GM12878 (cell line): ENCODE measurements around the gene SPDYE4. TPM values are rescaled to one million over a fixed set of nuclear protein-coding genes. Genes with fewer than 3 reads are reported as not detected.

Experiments
- ATAC-seq: fragments of 200-7000 bp; cut with Tn5 transposase; 3 replicates; pipeline ENCODE4 v1.9.1; 2020; ENCODE audit warnings: mild to moderate bottlenecking, moderate library complexity
- BruUV-seq: library from RNA; stranded (reverse); fragments of 400-500 nt; replicated peaks from 2 replicates; lab custom pipeline; 2021; lab: Mats Ljungman, UMichigan
- CTCF ChIA-PET: fragments of 300-600 bp; sonication (Branson Sonifier 250); formaldehyde crosslinking; extraction: SDS; loops from one replicate; lab custom pipeline; 2021; ENCODE audit warnings: inconsistent platforms; lab: Yijun Ruan, JAX
- POLR2A ChIA-PET: fragments of 350-600 bp; formaldehyde crosslinking; extraction: SDS; loops from one replicate; lab custom pipeline; 2021; ENCODE audit warnings: inconsistent platforms; lab: Charles Lee
- RAD21 ChIA-PET: fragments of 300-600 bp; sonication (Branson Sonifier 250); formaldehyde crosslinking; loops from one replicate; lab custom pipeline; 2023; ENCODE audit warnings: antibody characterized with exemption; ENCODE audit not compliant: unreplicated experiment; lab: Charles Lee
- SMC1A ChIA-PET: fragments of 300-600 bp; sonication (Branson Sonifier 250); formaldehyde crosslinking; loops from one replicate; lab custom pipeline; 2023; ENCODE audit not compliant: unreplicated experiment, uncharacterized antibody; lab: Charles Lee
- DNase-seq: peaks from one replicate; pipeline ENCODE4 v3.0.0-alpha.2; 2011; ENCODE audit warnings: low read depth, low spot score
- FAIRE-seq: peaks from 3 replicates; lab custom pipeline; 2011; peaks lifted over from hg19 to GRCh38; lab: Jason Lieb, UNC
- H2AFZ ChIP-seq: 2 replicates; pipeline ENCODE4 v1.6.0; 2011; ENCODE audit warnings: low read depth, low read length, control low read depth; ENCODE audit not compliant: control insufficient read depth
- H3K27ac ChIP-seq: 2 replicates; pipeline ENCODE4 v1.5.1; 2011; ENCODE audit warnings: control low read depth; ENCODE audit not compliant: control insufficient read depth, insufficient read depth
- H3K27me3 ChIP-seq, 2 experiments: replicated peaks in 1 of 2; 2 replicates each; pipeline versions ENCODE4 v1.6.0 to v1.6.1; 2011; ENCODE audit warnings: low read length in 1 of 2; ENCODE audit not compliant: control insufficient read depth in 2 of 2, insufficient read depth in 2 of 2
- H3K36me3 ChIP-seq, 2 experiments: 2 replicates each; pipeline ENCODE4 v1.5.1; 2011; ENCODE audit warnings: low read length in 1 of 2; ENCODE audit not compliant: control insufficient read depth in 2 of 2, insufficient read depth in 2 of 2
- H3K4me1 ChIP-seq: 2 replicates; pipeline ENCODE4 v1.6.1; 2011; ENCODE audit warnings: mild to moderate bottlenecking, low read length, moderate library complexity, mixed read lengths; ENCODE audit not compliant: control insufficient read depth, insufficient read depth
- H3K4me2 ChIP-seq: 2 replicates; pipeline ENCODE4 v1.6.0; 2011; ENCODE audit warnings: control low read depth; ENCODE audit not compliant: control insufficient read depth, insufficient read depth
- H3K4me3 ChIP-seq: fragments of 200-600 bp; sonication (generic); 2 replicates; pipeline ENCODE4 v1.5.1; 2016
- H3K79me2 ChIP-seq: 2 replicates; pipeline ENCODE4 v1.6.0; 2011; ENCODE audit warnings: low read length; ENCODE audit not compliant: control insufficient read depth, insufficient read depth
- H3K9ac ChIP-seq: 2 replicates; pipeline ENCODE4 v1.8.0; 2011; ENCODE audit warnings: low read length, control low read depth, mixed read lengths; ENCODE audit not compliant: control insufficient read depth, insufficient read depth
- H3K9me3 ChIP-seq: replicated peaks from 3 replicates; pipeline ENCODE4 v1.5.1; 2011; ENCODE audit warnings: mild to moderate bottlenecking, low read length; ENCODE audit not compliant: control insufficient read depth, insufficient read depth
- H4K20me1 ChIP-seq: 2 replicates; pipeline ENCODE4 v1.6.0; 2011; ENCODE audit not compliant: control insufficient read depth, insufficient read depth
- IKZF1 ChIP-seq: fragments of 450-650 bp; conservative IDR thresholded peaks from 2 replicates; pipeline ENCODE4 v1.6.1; 2017; ENCODE audit warnings: antibody characterized with exemption, mild to moderate bottlenecking
- JUNB ChIP-seq: IDR thresholded peaks from 2 replicates; pipeline ENCODE4 v1.6.1; 2016; ENCODE audit warnings: antibody characterized with exemption, mild to moderate bottlenecking
- RAD21 ChIP-seq: IDR thresholded peaks from 2 replicates; pipeline ENCODE4 v1.6.1; 2011; ENCODE audit warnings: mild to moderate bottlenecking, low read depth, low read length, moderate library complexity; ENCODE audit not compliant: insufficient read depth
- SMC3 ChIP-seq: IDR thresholded peaks from 2 replicates; pipeline ENCODE4 v1.6.1; 2011; ENCODE audit warnings: low read length, improper control_type of control experiment, borderline replicate concordance
- YY1 ChIP-seq: IDR thresholded peaks from 2 replicates; pipeline ENCODE4 v1.6.1; 2011; ENCODE audit warnings: low read depth, mild to moderate bottlenecking, low read length
- WGBS: methylation state at CpG from one replicate; pipeline ENCODE4 v1.1.6; 2016; ENCODE audit warnings: low lambda C conversion rate; ENCODE audit not compliant: insufficient replicate concordance, insufficient coverage; ENCODE audit errors: missing lambda C conversion rate; 5-methylcytosine and 5-hydroxymethylcytosine counted together
- in situ Hi-C: fragments of 300-500 bp; cut with MboI; formaldehyde crosslinking; loops from 9 replicates; pipeline ENCODE4 v1.14.3; 2018; ENCODE audit warnings: mixed read lengths
- intact Hi-C: fragments of 100-400 bp; cut with micrococcal nuclease; formaldehyde crosslinking; loops from one replicate; pipeline ENCODE4 v1.14.2; 2022; ENCODE audit not compliant: unreplicated experiment
- polyA plus RNA-seq, 11 experiments: library from polyadenylated mRNA; depleted of rRNA in 4 of 11; unstranded in 6 of 11; stranded (reverse) in 5 of 11; fragments of >200 nt; fragmentation: Nextera tagmentation in 4 of 11; fragmentation: Illumina TruSeq in 1 of 11; extraction: Ambion mirVana in 4 of 11; extraction: Trizol in 1 of 11; gene quantifications; 1 replicate in 1 of 11; 2 replicates in 10 of 11; pipeline versions ENCODE4 v1.2.1 to v1.2.3, GENCODE V29; 2011 to 2016; ENCODE audit warnings: inconsistent platforms in 2 of 11, missing spikeins in 2 of 11, low read depth in 1 of 11
- total RNA-seq, 4 experiments: library from RNA; depleted of rRNA in 3 of 4; stranded (reverse); fragments of >200 nt in 3 of 4; fragmentation: Illumina TruSeq in 1 of 4; extraction: Trizol in 1 of 4; gene quantifications; 2 replicates each; pipeline versions ENCODE4 v1.2.1 to v1.2.3, GENCODE V29; 2013 to 2021
- TF ChIP-seq, protein P1 (sequence below), 3 experiments: IDR thresholded peaks in 2 of 3; conservative IDR thresholded peaks in 1 of 3; 2 replicates each; pipeline ENCODE4 v1.5.1; 2011; ENCODE audit warnings: low read depth in 3 of 3, low read length in 3 of 3, mild to moderate bottlenecking in 3 of 3, control low read depth in 2 of 3, moderate library complexity in 2 of 3, inconsistent platforms in 1 of 3, mixed read lengths in 1 of 3; ENCODE audit not compliant: control insufficient read depth in 2 of 3, insufficient read depth in 1 of 3; ENCODE audit errors: extremely low read depth in 1 of 3

Gene SPDYE4
- total and polyA plus RNA-seq, 10 of the 15 experiments (the other 5 are each of a cell fraction or from before 2014, with no cell fraction given): 0.07 to 0.18 TPM; not detected in 8

DNA sequence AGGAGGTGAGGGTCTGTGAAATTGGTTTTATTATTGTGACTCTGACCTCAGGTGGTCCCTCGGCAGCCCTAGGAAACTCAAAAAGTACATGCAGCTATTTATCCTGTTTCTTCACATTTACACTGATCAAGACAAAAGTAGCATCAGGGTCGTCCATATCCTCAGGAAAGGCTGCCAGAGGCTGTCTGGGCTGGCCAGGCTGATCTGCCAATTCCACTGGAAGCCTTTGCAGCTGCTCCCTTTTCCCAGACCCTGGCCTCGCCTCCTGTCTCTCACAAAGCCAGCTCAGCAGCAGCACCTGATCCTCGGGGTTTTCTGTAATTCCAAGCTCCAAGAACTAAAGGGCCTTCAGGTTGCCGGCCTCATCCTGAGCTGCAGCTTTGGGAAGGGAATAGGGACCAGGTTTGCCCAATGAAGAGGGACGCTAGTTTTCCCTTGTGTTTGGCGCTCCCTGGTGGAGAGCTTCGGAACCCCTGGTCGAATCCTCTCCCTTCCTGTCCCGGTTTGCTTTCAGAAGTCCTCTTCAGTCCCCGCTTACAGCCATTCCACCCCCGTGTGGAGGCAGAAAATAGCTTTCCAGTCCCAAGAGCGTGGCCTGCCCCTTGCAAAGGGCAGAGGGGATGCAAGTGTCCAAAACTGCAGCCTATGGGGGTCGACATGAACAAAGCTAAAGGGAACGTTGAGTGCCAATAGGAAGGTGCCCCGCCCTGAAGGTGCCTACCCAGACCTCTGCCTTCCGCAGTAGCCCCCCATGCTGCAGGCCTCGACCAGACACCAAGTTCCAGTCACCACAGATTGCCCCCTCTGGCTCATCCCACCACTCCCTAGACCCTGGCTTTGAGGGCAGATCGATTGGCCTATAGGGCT lies 27.4 kb upstream of the SPDYE4 start:
- peak; percentile 89 for ATAC-seq
- 30% methylated on average over 19 of the region's 19 CpGs for WGBS

More for the DNA sequence above, 27.4 kb upstream of the SPDYE4 start:
- no peaks in the 10 kb centered on the region for H3K4me1 ChIP-seq
- H2AFZ ChIP-seq: peak overlapping the region; percentile 15; the same call in 1 of the 2 replicates
- POLR2A ChIA-PET: interaction anchor here (1.0 kb wide), 1 partner anchor 80 kb away, joined by 3 read pairs; no protein-coding TSS in a partner anchor
- CTCF ChIA-PET: interaction anchor here (0.7 to 6.0 kb wide), 46 partner anchors 9 to 821 kb away, joined by 3 to 55 read pairs (median 4); no protein-coding TSS in a partner anchor
- no peaks in the 10 kb centered on the region for H4K20me1 ChIP-seq
- no TSS peak for BruUV-seq
- no peak overlapping the region for H3K9ac ChIP-seq
- RAD21 ChIA-PET: interaction anchor here (0.7 to 2.3 kb wide), 11 partner anchors 10 to 376 kb away, joined by 3 to 12 read pairs (median 3); no protein-coding TSS in a partner anchor
- H3K27ac ChIP-seq: no peak overlapping the region
- no peak overlapping the region for H3K4me2 ChIP-seq
- no peak for DNase-seq
- in situ Hi-C loops: no loop called here
- H3K79me2 ChIP-seq: no peaks in the 10 kb centered on the region
- H3K36me3 ChIP-seq: no peaks in the 10 kb centered on the region
- peak; percentile 83 for FAIRE-seq
- H3K27me3 ChIP-seq: no peaks in the 10 kb centered on the region
- TF ChIP-seq, protein P1, sequence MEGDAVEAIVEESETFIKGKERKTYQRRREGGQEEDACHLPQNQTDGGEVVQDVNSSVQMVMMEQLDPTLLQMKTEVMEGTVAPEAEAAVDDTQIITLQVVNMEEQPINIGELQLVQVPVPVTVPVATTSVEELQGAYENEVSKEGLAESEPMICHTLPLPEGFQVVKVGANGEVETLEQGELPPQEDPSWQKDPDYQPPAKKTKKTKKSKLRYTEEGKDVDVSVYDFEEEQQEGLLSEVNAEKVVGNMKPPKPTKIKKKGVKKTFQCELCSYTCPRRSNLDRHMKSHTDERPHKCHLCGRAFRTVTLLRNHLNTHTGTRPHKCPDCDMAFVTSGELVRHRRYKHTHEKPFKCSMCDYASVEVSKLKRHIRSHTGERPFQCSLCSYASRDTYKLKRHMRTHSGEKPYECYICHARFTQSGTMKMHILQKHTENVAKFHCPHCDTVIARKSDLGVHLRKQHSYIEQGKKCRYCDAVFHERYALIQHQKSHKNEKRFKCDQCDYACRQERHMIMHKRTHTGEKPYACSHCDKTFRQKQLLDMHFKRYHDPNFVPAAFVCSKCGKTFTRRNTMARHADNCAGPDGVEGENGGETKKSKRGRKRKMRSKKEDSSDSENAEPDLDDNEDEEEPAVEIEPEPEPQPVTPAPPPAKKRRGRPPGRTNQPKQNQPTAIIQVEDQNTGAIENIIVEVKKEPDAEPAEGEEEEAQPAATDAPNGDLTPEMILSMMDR (IDR thresholded peaks at IDR 0.05 in 2 of 3, conservative IDR thresholded peaks at IDR 0.05 in 1 of 3; ENCODE audit: control insufficient read depth in 2 of 3, extremely low read depth in 1 of 3, insufficient read depth in 1 of 3, low read depth in 3 of 3, low read length in 3 of 3): peak; percentile 64 to 87 (median 84)
- TF ChIP-seq IKZF1 (peak; percentile 26), SMC3 (peak; percentile 57), JUNB (no peak), RAD21 (peak; percentile 75), YY1 (peak; percentile 52)
- TF ChIP-seq, all 136 proteins: peak for 5
- SMC1A ChIA-PET: interaction anchor here (0.8 to 2.5 kb wide), 17 partner anchors 10 to 376 kb away, joined by 3 to 14 read pairs (median 4); partner anchors contain the start of gene NDEL1
- H3K4me3 ChIP-seq: no peak overlapping the region
- H3K9me3 ChIP-seq: no peaks in the 10 kb centered on the region
- intact Hi-C loops: loop anchor here (1.0 to 5.0 kb wide), 3 partner anchors 31 to 375 kb away; no protein-coding TSS in a partner anchor
